Left lobe of liver (tissue), 2 donors: ENCODE measurements around the gene SDHAF2. TPM values are rescaled to one million over a fixed set of nuclear protein-coding genes. Genes with fewer than 3 reads are reported as not detected.
"Not testable (repeated sequence)": the region's sequence is repeated elsewhere in the genome, so short reads cannot be mapped to it uniquely, and the experiment has no call there.

Source experiments
- ATAC-seq: fragments of 200-7000 bp; cut with Tn5 transposase; one replicate; pipeline ENCODE4 v1.9.1; 2020; ENCODE audit warnings: mild to moderate bottlenecking, moderate library complexity
- DNase-seq: peaks from one replicate; pipeline ENCODE4 v3.0.0-alpha.2; 2020; ENCODE audit warnings: low spot score
- total RNA-seq: library from RNA; stranded (reverse); gene quantifications from one replicate; pipeline ENCODE4 v1.2.1, GENCODE V29; 2021
- donor health status: DM: no; HTN: no; CAD: no; lungs with moderate emphysema.
- donor health status: DM: no; HTN: yes; CAD: no.

The SDHAF2 gene
- total RNA-seq, 1 donor from 2014 or later, result 18.8 TPM

DNA sequence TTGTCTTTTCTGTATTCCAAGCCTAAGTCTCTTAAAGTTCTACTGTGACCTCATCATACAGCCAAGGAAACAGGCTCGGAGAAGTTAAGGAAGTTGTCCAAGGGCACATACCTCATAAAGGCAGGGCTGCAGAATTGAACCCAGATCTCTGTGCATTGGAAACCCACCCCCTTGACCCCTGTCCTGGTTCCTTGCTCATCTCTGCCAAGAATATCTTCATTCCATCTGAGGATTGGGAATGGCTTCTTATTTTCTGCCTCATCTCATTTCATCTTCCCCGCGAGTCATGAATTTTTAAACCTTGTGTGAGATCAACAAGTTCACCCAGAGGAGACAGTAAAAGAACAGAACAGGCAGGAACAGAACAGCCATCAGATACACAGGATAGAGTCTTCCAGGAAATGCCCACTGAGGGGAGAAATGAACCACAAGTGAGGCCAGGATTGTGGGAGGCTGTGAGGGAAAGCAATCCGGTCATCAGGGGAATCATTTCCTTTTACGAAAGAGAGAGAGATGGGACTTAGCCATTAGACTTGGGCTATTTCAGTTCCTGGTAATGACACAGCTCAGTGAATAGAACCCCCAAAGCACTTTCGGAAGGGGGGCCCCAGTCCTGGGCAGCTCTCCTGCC lies 44.2 kb downstream of the SDHAF2 start:
- DNase-seq, result no peak
- ATAC-seq, result no peak

GRCh38 chr11:61475433-61475832 lies 45.5 kb downstream of the SDHAF2 start:
- ATAC-seq (no peak), DNase-seq (no peak)

GRCh38 chr11:61476371-61476770 lies 46.4 kb downstream of the SDHAF2 start:
- no peak for ATAC-seq
- no peak for DNase-seq

DNA sequence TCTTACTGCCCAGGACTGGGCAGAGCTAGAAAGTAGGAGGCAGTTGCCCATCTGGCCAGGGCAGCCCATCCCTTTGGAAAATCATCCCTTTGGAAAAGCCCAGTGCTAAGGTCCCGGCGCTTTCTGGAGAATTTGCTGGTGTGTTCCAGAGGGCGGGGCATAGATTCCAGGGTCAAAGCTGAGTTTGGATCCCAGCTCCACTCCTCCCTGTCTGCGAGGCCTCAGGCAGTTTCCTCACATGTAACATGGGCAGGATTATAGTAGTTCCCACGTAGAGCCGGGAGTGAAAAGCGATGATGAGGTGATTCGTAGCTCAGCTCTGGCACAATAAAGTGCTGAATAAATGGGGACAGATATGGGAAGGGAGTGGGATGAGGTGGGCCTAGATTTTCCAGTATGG lies 47.2 kb downstream of the SDHAF2 start:
- ATAC-seq (peak; percentile 73), DNase-seq (no peak)

DNA sequence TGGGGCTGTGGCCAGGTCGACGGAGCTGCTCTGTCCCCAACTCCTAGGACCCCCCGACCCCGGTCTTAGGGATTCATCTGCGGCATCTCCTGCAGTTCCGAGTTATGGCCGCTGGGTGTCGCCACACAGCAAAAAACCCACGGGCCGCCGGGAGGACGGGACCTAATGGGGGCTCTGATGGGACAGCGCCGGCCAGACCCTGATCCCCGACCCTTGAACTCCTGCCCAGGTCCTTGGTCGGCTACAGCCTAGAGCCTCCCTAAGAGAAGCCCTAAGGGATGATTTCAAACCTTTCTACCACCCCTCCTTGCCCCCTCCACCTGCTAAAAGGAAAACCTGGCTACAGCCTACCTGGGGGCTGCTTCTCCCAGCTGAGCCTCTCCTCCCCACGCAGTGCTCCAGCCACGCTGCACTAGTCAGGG lies 47.8 kb downstream of the SDHAF2 start:
- DNase-seq, result peak; percentile 66
- peak; percentile 79 for ATAC-seq

DNA sequence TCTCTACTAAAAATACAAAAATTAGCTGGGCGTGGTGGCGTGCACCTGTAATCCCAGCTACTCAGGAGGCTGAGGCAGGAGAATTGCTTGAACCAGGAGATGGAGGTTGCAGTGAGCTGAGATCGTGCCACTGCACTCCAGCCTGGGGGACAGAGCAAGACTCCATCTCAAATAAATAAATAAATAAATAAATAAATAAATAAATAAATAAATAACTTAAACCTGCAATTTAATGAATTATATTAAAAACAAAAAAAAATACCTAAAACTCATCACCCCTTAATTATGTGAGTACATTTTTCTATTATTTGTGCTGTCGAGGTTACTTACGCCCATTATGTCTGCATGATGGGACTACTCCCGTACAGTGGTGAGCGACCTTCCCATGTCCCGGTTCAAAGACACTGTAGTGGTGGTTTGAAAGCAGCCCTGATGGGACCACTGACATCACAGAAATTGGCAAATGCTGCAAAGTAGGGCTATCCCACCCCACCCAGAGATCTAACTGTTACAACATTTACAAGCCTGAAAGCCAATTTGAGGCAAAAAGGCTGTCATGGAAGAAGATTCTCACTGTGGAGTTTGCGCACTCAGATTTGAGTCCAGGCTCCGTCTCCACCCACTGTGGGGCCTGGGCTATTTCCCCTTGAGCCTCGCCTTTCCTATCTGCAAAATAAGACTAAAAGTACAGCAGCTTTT lies 49.6 kb downstream of the SDHAF2 start:
- not testable (repeated sequence) for ATAC-seq, DNase-seq

DNA sequence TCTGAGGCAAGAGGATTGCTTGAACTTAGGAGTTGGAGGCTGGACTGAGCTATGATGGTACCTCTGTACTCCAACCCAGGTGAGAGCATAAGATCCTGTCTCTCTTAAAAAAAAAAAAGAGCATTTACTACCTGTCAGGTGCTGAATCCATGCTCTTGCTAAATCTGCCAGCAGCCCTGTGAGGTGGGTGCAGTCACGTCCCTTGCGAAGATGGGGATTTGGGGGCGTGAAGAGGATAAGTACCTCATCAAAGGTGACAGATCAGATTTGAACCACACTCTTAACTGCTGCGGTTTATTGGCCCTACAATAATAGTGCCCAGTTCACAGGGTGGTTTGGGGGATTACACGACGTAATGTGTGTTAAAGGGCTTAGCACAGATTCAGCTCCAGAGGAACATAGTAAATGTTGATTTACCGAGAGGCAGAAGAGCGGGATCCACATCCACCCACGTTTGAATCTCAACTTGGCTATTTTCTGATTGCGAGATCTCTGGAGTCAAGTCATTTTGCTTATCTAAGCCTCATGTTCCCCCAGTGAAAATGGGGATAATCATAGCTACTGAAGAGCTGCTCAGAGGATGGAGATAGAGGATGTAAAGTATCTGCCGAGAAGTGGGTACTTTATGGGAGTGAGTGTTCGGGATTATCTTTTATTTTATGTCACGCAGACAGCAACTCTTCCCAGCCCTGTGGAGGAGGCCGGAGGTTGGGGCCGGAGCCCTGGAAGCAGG lies 50.5 kb downstream of the SDHAF2 start:
- ATAC-seq (no peak), DNase-seq (no peak)

DNA sequence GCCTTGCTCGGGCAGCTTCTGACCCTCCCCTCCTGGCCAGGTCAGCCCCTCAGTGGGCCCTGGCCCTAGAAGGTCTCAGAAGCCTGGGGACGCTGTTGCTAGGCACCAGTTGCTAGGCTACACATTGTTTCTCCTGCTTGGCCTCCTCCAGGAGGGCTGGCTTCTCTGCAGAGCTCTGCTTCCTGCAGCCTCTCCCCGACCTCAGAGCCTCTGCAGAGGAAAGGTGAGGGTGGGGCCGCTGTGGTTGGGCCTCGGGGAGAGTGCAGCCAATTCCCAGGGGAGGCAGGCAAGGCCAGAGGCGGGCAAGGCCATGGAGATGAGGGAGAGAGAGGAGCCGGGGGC lies 51.0 kb downstream of the SDHAF2 start:
- DNase-seq (no peak), ATAC-seq (no peak)

DNA sequence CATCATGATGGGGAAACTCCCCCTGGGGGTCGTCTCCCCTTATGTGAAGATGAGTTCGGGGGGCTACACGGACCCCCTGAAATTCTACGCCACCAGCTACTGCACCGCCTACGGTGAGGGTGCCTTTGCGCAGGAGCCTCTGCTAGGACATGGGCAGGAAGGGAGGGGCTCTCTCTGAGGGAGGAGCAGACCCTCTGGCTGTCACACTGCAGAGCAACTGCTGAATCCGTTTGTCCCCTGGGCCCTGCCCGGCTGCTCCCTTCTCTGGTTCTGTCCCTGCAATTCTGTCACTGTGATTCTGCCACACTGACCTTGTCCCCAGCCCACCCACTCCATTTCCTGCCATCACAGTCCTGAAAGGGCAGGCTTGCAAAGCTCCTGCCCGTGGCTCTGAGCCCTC lies 51.9 kb downstream of the SDHAF2 start:
- ATAC-seq (no peak), DNase-seq (no peak)

- ATAC-seq, result peak; percentile 39
- DNase-seq, result no peak
Observed at GRCh38 chr11:61482513-61482912, 52.6 kb downstream of the SDHAF2 start.

DNA sequence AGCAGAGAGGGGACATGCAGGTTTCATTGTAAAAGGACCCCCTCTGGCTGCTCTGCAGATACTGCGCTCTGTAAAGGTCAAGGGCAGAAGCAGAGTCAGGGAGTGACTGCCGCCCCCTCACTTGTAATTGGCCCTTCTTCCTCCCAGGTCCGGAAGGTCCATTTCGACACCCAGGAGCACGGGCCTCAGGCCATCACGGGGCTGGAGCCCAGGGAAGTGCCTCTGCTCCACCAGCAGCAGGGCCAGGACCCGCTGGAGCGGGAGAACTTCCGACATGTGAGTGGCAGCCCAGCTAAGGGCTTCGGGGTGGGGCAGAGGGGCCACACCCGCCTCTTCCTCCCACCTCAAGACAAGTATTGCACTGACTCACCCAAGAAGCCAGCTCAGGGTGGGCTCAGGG lies 54.6 kb downstream of the SDHAF2 start:
- DNase-seq, result no peak
- ATAC-seq, result peak; percentile 2

DNA sequence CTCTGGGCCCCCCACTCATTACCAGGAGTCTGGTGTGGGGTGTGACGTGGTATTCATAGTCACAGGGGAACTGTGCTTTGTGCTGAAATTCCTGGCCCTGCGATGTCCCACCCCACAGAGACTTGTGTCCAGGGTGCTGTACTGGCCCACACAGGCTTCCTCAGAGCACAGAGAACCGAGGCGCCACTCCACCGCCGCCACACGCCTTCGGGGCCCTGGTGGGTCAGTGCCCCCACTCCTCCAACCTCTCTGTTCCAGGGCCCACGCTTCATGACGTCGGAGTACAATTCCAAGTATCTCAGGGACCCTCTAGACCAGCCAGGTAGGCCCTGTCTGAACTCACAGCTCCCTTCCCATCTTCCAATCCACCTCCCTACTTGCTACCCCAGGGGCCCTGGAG lies 55.2 kb downstream of the SDHAF2 start:
- DNase-seq (no peak), ATAC-seq (no peak)

- ATAC-seq, result no peak
Observed at GRCh38 chr11:61486011-61486620, 56.2 kb downstream of the SDHAF2 start.

DNA sequence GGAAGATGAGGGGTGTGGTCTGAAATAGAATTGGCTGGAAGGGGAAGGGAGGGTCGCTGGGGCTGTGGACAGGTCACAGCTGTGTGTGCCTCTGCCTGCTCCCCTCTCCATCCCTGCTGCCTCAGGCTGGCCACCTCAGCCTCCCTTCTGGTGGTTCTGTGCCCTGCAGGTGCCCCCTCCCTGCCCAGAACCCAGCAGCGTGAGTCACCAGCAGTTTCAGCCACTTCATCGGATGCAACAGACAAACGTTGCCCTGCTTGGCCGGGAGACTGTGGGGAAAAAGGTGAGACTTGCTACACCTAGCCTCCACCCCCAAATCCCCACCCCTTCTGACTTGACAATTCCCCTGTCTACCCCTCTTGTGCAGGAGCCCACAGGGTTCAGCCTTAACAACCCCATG lies 56.9 kb downstream of the SDHAF2 start:
- ATAC-seq, result no peak
- DNase-seq, result no peak

More at GRCh38 chr11:61486011-61486620, 56.2 kb downstream of the SDHAF2 start:
- DNase-seq, result no peak

GRCh38 chr11:61487342-61488025 lies 57.6 kb downstream of the SDHAF2 start:
- no peak for ATAC-seq
- no peak for DNase-seq

DNA sequence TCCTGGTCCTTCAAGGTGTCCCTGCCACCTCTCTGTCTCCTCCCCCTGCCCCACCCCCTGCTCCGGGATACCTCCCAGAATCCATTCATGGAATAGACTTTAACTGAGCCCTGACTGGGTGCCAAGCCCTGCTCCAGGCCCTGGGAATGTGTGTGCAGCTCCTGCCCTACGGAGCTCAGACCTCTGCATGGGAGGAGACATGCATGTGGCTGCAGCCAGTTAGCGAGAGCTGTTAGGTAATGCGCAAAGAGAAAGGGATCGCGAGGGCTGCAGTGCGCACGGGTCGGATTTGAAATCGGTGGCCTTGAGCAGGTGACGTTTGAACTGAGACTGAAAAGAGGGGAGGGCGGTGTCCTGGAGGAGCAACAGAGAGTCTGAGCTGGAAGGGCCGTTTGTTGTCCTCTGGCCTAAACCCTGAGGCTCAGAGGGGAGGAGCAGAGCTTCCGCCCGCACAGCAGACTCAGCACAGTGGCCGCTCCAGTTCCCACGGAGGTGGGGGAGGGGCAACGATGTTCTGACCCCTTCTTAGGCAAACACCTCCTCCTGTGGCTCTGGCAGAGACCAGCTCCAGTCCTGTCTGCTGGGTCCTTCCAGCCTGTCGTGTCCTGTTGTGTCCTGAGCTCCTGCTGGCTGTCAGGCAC lies 58.8 kb downstream of the SDHAF2 start:
- DNase-seq (peak; percentile 95), ATAC-seq (peak; percentile 74)

DNA sequence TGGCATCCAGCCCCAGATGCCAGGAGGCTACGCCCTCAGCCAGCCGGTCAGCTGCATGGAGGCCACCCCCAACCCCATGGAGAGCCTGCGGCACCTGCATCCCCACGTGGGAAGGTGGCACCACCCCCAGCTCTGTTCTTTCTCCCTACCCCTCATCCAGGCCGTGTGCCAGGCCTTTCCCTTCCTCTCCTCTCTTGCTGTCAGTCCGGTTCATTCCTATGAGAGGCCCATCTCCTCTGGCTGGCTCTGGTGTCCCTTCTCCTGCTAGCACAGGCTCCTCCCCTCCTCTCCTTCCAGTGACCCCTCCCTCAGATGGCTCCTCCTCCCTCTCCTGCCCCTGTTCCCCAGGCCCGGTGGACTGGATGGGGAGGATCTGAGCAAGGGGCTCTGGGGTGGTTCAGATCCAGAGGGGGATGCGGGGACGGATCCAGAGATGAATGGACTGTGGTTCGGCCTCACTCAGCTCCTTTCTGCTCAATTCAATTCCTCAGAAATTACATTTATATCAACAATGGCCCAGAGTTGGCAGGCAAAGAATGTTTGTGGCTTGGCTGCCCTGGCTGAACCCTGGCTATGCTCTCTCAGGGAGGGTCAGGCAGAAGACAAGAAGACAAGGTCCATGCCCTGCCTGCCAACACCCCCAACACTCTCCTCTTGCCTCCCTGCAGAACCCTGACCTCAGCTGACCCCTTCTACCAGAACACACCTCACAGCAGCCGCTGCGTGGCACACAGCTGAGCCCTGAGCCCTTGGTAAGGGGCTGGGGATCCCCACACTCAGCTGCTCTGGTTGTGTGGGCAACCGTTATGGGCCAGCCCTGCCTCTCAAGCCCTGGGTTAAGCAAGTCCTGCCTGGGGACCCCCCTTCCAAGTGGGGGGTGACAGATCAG lies 60.2 kb downstream of the SDHAF2 start:
- peak; percentile 91 for DNase-seq
- ATAC-seq, result peak; percentile 71

DNA sequence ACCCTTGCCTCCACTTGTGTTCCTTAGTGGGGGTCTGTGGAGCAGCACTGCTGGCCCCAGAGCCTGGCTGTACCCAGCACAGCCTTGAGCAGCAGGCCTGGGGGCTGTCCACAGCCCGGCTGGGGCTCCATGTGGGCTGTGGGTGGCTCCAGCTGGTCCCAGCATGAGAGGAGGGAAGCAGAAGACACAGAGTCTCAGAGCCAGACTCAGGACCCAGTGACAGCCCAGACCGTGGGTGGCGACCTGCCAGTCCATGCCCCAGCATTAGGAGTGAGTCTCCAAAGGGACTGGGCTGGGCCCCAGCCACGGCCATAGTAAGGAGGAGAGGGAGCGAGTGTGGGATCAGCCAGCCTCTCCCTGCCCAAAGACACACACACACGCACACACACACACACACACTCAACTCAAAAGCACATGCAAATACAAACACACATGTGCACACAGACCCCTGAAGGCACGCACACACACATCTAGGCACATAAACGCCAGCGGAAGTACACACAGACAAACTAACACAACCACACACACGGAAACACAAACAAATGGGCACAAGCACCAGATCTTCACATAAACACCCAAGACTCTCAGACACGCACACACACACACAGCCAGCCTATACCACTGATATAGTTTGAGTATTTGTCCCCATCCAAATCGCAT lies 61.9 kb downstream of the SDHAF2 start:
- ATAC-seq (no peak), DNase-seq (no peak)

- no peak for ATAC-seq
Observed at GRCh38 chr11:61494381-61494961, 64.5 kb downstream of the SDHAF2 start.

More at GRCh38 chr11:61494381-61494961, 64.5 kb downstream of the SDHAF2 start:
- DNase-seq, result no peak
